Sigmoid colon (tissue), 4 donors: ENCODE data around the gene FATE1.

Source experiments
- EP300 ChIP-seq, 4 donors: sonication (generic); formaldehyde crosslinking; IDR thresholded peaks; one replicate each; pipeline ENCODE4 v1.6.1; 2017; ENCODE audit warnings: antibody characterized with exemption in 4 of 4
- POLR2AphosphoS5 ChIP-seq, 4 donors: sonication (generic); formaldehyde crosslinking; IDR thresholded peaks; one replicate each; pipeline ENCODE4 v1.6.1; 2017; ENCODE audit warnings: antibody characterized with exemption in 4 of 4
- TF ChIP-seq, protein P1 (sequence below), 4 experiments: fragments of 450-650 bp in 3 of 4; fragments of 200-600 bp in 1 of 4; IDR thresholded peaks; one replicate each; pipeline ENCODE4 v1.5.1; 2016 to 2019; ENCODE audit warnings: antibody characterized with exemption in 4 of 4, mild to moderate bottlenecking in 3 of 4, moderate library complexity in 2 of 4

DNA sequence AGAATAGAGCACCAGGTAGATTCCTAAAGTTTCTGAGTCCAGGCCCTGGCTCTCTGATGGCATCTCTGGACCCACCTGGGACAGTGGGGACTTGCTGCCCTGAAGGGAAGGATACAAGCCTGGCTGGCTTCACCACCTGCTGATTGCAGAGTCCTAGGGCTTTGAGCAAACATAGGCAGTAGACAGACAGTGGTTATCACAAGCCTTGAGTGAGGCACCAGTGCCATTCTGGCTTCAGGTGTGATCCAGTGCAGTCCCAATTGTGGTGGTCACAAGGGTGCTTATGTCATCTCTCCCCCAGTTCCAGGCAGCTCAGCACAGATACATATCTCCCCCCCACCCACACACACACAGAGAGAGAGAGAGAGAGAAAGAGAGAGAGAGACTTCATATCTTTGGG, 27.1 kb upstream of the FATE1 start:
- TF ChIP-seq, protein P1, sequence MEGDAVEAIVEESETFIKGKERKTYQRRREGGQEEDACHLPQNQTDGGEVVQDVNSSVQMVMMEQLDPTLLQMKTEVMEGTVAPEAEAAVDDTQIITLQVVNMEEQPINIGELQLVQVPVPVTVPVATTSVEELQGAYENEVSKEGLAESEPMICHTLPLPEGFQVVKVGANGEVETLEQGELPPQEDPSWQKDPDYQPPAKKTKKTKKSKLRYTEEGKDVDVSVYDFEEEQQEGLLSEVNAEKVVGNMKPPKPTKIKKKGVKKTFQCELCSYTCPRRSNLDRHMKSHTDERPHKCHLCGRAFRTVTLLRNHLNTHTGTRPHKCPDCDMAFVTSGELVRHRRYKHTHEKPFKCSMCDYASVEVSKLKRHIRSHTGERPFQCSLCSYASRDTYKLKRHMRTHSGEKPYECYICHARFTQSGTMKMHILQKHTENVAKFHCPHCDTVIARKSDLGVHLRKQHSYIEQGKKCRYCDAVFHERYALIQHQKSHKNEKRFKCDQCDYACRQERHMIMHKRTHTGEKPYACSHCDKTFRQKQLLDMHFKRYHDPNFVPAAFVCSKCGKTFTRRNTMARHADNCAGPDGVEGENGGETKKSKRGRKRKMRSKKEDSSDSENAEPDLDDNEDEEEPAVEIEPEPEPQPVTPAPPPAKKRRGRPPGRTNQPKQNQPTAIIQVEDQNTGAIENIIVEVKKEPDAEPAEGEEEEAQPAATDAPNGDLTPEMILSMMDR (IDR thresholded peaks at IDR 0.05): no peak
- TF ChIP-seq POLR2AphosphoS5 (IDR thresholded peaks at IDR 0.05) (no peak), EP300 (IDR thresholded peaks at IDR 0.05) (no peak)
